ENCODE data around the gene SELENON. TPM values are rescaled to one million over a fixed set of nuclear protein-coding genes. Genes with fewer than 3 reads are reported as not detected.
A peak's percentile ranks its signal among the peaks of the same experiment; 100 is the strongest.

Gene SELENON
- total and polyA plus RNA-seq, 2 experiments from 2014 or later = 9.0 to 49.7 TPM

DNA sequence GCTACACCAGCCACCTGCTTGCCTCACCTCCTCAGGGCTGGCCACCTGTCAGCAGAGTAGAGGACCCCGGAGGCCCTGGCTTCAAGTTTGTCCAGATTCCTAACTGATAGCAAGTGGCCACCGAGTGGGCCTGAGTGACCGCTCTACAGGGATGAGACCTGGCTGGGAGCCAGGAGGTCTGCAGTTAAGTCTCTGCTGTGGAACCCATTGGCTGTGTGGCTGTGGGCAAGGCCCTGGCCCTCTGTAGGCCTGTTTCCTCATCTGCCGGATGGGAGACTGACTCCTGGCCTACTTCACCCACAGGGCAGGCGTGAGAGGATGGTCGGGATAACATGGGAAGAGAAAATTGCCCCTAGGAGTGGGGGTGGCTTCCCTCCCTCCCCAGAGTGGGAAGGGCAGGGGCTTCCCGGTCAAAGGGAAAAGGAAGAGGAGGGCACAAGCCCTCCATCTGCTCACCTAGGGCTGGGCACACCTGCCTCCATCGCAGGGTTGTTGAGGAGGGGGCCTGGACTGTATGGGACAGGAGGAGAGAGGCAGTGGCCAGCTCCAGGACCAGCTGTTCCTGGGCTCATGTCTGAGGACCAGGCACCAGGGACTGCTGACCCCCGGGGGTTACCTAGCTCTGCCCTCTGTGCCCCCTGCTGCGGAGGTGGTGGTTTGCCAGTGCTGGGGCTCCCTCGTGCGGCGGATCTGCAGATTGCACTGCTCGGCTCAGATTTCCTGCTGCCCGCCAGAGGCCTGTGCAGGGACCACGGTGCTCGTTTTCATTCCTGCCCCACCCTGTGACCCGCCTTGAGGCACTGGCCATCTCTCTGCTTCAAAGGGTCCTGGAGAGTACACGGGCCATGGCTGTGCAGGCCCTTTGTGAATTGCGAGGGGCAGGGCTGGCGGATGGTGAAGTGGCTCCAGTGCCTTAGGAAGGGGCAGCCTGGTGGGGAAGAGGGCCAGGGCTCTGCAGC, 10.6 kb downstream of the SELENON start:
- Histone ChIP-seq H3K4me2 (ENCODE audit: unreplicated experiment) (no peak overlapping the region), H3K27ac (no peak overlapping the region), H3K4me1 (ENCODE audit: insufficient read depth) (peaks cover 11% of the 10 kb centered on the region), H3K9ac (no peak overlapping the region), H3K4me3 (no peak overlapping the region), H3F3A (ENCODE audit: insufficient read depth) (peaks cover 4% of the 10 kb centered on the region; the same call in 1 of the 2 replicates), H2AFZ (no peak overlapping the region), H3K27me3 (replicated peaks; ENCODE audit: insufficient read depth) (no peaks in the 10 kb centered on the region), H3K9me2 (ENCODE audit: insufficient read depth) (no peaks in the 10 kb centered on the region), H3K9me3 (ENCODE audit: low read depth) (no peaks in the 10 kb centered on the region), H3K36me3 (ENCODE audit: low read depth) (no peaks in the 10 kb centered on the region; the same call in 1 of the 2 replicates), H3K79me2 (ENCODE audit: insufficient read depth) (no peaks in the 10 kb centered on the region), H4K20me1 (ENCODE audit: insufficient read depth) (no peaks in the 10 kb centered on the region)
- DNase-seq = peak; percentile 67
- in situ Hi-C loops (cut with MboI) = loop anchor here (25.0 kb wide), 1 partner anchor 573 kb away; the partner anchor contains the start of genes RSRP1 and SYF2
- TF ChIP-seq EZH2phosphoT487 (IDR thresholded peaks at IDR 0.05; ENCODE audit: insufficient read depth, low read depth) (no peak), EZH2 (IDR thresholded peaks at IDR 0.05; ENCODE audit: insufficient read depth, poor library complexity, severe bottlenecking) (no peak)
- 35 to 37% methylated on average over 20 of the region's 21 CpGs for WGBS, 2 experiments (ENCODE audit: low coverage in 1 of 2, low lambda C conversion rate in 2 of 2, missing lambda C conversion rate in 2 of 2)

DNA sequence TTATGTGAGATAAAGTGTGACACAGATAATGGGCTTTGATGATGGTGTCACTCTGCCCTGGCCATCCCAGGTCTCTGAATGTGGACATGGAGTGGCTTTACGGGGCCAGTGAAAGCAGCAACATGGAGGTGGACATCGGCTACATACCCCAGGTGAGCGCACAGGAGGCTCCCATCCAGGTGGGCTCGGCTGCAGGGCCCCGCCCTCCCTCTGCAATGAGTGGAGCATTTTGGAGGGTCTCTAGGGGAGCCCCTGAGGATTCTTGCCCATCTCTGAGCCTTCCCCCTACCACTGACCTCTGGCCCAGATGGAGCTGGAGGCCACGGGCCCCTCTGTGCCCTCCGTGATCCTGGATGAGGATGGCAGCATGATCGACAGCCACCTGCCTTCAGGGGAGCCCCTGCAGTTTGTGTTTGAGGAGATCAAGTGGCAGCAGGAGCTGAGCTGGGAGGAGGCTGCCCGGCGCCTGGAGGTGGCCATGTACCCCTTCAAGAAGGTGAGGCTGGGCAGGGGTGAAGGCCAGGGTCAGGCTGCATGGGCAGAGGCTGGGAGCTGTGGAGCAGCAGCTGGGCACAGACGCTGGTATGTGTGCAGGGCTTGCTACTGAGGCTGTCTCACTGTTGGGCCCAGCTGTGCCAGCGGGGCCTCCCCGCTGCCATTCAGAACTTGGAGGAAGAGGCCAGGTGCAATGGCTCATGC, 11.5 kb downstream of the SELENON start:
- Histone ChIP-seq H3K4me3 (no peak overlapping the region), H3K27ac (no peak overlapping the region), H3K4me2 (ENCODE audit: unreplicated experiment) (no peak overlapping the region), H4K20me1 (ENCODE audit: insufficient read depth) (no peaks in the 10 kb centered on the region), H3K79me2 (ENCODE audit: insufficient read depth) (no peaks in the 10 kb centered on the region), H3K9me3 (ENCODE audit: low read depth) (no peaks in the 10 kb centered on the region), H3K36me3 (ENCODE audit: low read depth) (no peaks in the 10 kb centered on the region; the same call in 1 of the 2 replicates), H3K4me1 (ENCODE audit: insufficient read depth) (peaks cover 2% of the 10 kb centered on the region), H3K9ac (no peak overlapping the region), H3K9me2 (ENCODE audit: insufficient read depth) (no peaks in the 10 kb centered on the region), H3K27me3 (replicated peaks; ENCODE audit: insufficient read depth) (no peaks in the 10 kb centered on the region), H3F3A (ENCODE audit: insufficient read depth) (no peaks in the 10 kb centered on the region), H2AFZ (no peak overlapping the region)
- TF ChIP-seq EZH2phosphoT487 (IDR thresholded peaks at IDR 0.05; ENCODE audit: insufficient read depth, low read depth) (no peak), EZH2 (IDR thresholded peaks at IDR 0.05; ENCODE audit: insufficient read depth, poor library complexity, severe bottlenecking) (no peak)
- in situ Hi-C loops (cut with MboI) = loop anchor here (25.0 kb wide), 1 partner anchor 574 kb away; the partner anchor contains the start of genes RSRP1 and SYF2
- DNase-seq = no peak
- WGBS, 2 experiments (ENCODE audit: low coverage in 1 of 2, low lambda C conversion rate in 2 of 2, missing lambda C conversion rate in 2 of 2) = 89 to 90% methylated on average over 13 of the region's 13 CpGs

DNA sequence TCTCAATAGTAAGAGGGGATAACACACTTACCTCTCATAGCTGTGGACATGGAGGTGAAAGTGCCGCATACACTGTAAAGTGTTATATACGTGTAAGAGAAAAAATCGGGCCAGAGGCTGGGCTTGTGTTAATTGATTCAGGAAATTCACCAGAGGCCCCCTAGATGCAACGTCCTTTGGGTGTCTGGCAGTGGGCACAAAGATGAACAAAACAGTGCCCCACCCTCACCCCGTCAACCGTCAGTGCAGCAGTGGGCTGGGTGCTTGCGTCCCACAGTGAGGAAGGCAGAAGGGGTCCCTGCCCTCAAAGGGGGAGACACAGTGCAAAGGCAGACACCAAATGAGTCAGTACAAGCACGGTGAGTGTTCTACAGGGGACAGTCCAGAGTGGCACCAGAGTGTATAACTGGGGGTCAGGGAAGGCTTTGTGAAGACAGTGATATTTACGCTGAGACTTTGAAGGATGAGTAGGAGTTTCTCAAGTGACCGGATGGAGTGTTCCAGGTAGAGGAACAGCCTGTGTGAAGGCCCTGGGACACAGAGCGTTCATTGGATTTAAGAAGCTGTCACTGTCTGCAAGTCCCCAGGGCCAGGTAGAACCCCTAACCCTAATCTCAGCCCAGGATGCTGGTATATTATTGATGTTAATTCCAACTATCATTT, 13.2 kb downstream of the SELENON start:
- Histone ChIP-seq H3F3A (ENCODE audit: insufficient read depth) (peaks cover 3% of the 10 kb centered on the region), H3K4me1 (ENCODE audit: insufficient read depth) (peaks cover 7% of the 10 kb centered on the region), H3K27ac (no peak overlapping the region), H3K4me2 (ENCODE audit: unreplicated experiment) (no peak overlapping the region), H3K9me3 (ENCODE audit: low read depth) (no peaks in the 10 kb centered on the region), H3K27me3 (replicated peaks; ENCODE audit: insufficient read depth) (no peaks in the 10 kb centered on the region), H4K20me1 (ENCODE audit: insufficient read depth) (no peaks in the 10 kb centered on the region), H3K4me3 (no peak overlapping the region), H2AFZ (no peak overlapping the region), H3K36me3 (ENCODE audit: low read depth) (no peaks in the 10 kb centered on the region; the same call in 1 of the 2 replicates), H3K9me2 (ENCODE audit: insufficient read depth) (no peaks in the 10 kb centered on the region), H3K79me2 (ENCODE audit: insufficient read depth) (no peaks in the 10 kb centered on the region), H3K9ac (no peak overlapping the region)
- 82 to 83% methylated on average over 11 of the region's 11 CpGs for WGBS, 2 experiments (ENCODE audit: low coverage in 1 of 2, low lambda C conversion rate in 2 of 2, missing lambda C conversion rate in 2 of 2)
- no peak for TF ChIP-seq EZH2phosphoT487 (IDR thresholded peaks at IDR 0.05; ENCODE audit: insufficient read depth, low read depth)
- no peak for TF ChIP-seq EZH2 (IDR thresholded peaks at IDR 0.05; ENCODE audit: insufficient read depth, poor library complexity, severe bottlenecking)
- in situ Hi-C loops (cut with MboI) = loop anchor here (25.0 kb wide), 1 partner anchor 576 kb away; the partner anchor contains the start of genes RSRP1 and SYF2
- DNase-seq = no peak

Measured in GM23248 (cell line).